Left forelimb (tissue), 1 donor: ENCODE measurements around the gene LHFPL2.

Experiments
- DNase-seq: peaks from one replicate; pipeline ENCODE4 v3.0.0-alpha.2; 2018; ENCODE audit warnings: low spot score

The LHFPL2 gene

GRCh38 chr5:78594610-78595457, 53.7 kb downstream of the LHFPL2 start:
- no peak for DNase-seq

- no peak for DNase-seq
Measured at GRCh38 chr5:78594021-78594420, 54.6 kb downstream of the LHFPL2 start.

GRCh38 chr5:78593465-78593864, 55.1 kb downstream of the LHFPL2 start:
- no peak for DNase-seq

GRCh38 chr5:78592735-78593386, 55.7 kb downstream of the LHFPL2 start:
- no peak for DNase-seq

- no peak for DNase-seq
Measured at GRCh38 chr5:78591972-78592700, 56.4 kb downstream of the LHFPL2 start.

GRCh38 chr5:78591138-78591612, 57.4 kb downstream of the LHFPL2 start:
- DNase-seq: no peak

GRCh38 chr5:78589923-78590322, 58.6 kb downstream of the LHFPL2 start:
- DNase-seq: no peak

- DNase-seq: no peak
Measured at GRCh38 chr5:78588507-78588906, 60.1 kb downstream of the LHFPL2 start.

GRCh38 chr5:78587775-78588291, 60.7 kb downstream of the LHFPL2 start:
- no peak for DNase-seq

- DNase-seq: no peak
Measured at GRCh38 chr5:78587081-78587774, 61.3 kb downstream of the LHFPL2 start.

- no peak for DNase-seq
Measured at GRCh38 chr5:78586251-78586650, 62.3 kb downstream of the LHFPL2 start.

GRCh38 chr5:78578015-78578414, 70.6 kb downstream of the LHFPL2 start:
- DNase-seq: no peak

GRCh38 chr5:78577071-78577807, 71.3 kb downstream of the LHFPL2 start:
- DNase-seq: no peak

- DNase-seq: no peak
Measured at GRCh38 chr5:78576376-78576775, 72.2 kb downstream of the LHFPL2 start.

GRCh38 chr5:78574731-78575161, 73.8 kb downstream of the LHFPL2 start:
- no peak for DNase-seq

- DNase-seq: no peak
Measured at GRCh38 chr5:78574131-78574673, 74.4 kb downstream of the LHFPL2 start.

- no peak for DNase-seq
Measured at GRCh38 chr5:78573318-78573717, 75.3 kb downstream of the LHFPL2 start.

- DNase-seq: no peak
Measured at GRCh38 chr5:78570646-78571045, 77.9 kb downstream of the LHFPL2 start.

GRCh38 chr5:78569441-78569840, 79.1 kb downstream of the LHFPL2 start:
- no peak for DNase-seq

- DNase-seq: no peak
Measured at GRCh38 chr5:78568676-78569075, 79.9 kb downstream of the LHFPL2 start.

GRCh38 chr5:78568212-78568611, 80.4 kb downstream of the LHFPL2 start:
- no peak for DNase-seq
